GM23338 (cell line): ENCODE data around the gene CCDC102A. TPM values are rescaled to one million over a fixed set of nuclear protein-coding genes. Genes with fewer than 3 reads are reported as not detected.

ENCODE experiments used
- CREB1 ChIP-seq: fragments of 250-450 bp; sonication (Bioruptor Pico); IDR thresholded peaks from 2 replicates; pipeline ENCODE4 v1.5.0; 2020; ENCODE audit warnings: low read depth, mild to moderate bottlenecking, moderate library complexity
- CTCF ChIP-seq, 2 experiments: fragments of 200-600 bp in 1 of 2; sonication (generic) in 1 of 2; conservative IDR thresholded peaks; 2 replicates each; pipeline versions ENCODE4 v1.5.1 to v1.6.1; 2016 to 2017; ENCODE audit warnings: antibody characterized with exemption in 2 of 2, low read depth in 2 of 2, mild to moderate bottlenecking in 2 of 2, moderate library complexity in 1 of 2
- ETS1 ChIP-seq: IDR thresholded peaks from 2 replicates; pipeline ENCODE4 v1.6.1; 2016; ENCODE audit warnings: antibody characterized with exemption
- EZH2 ChIP-seq: fragments of 200-600 bp; sonication (generic); IDR thresholded peaks from one replicate; pipeline ENCODE4 v1.8.0; 2017; ENCODE audit warnings: antibody characterized with exemption, mild to moderate bottlenecking, low read depth; ENCODE audit not compliant: unreplicated experiment
- EZH2phosphoT487 ChIP-seq: fragments of 200-600 bp; sonication (generic); IDR thresholded peaks from one replicate; pipeline ENCODE4 v1.8.1; 2018; ENCODE audit warnings: antibody characterized with exemption; ENCODE audit not compliant: unreplicated experiment
- JUNB ChIP-seq: IDR thresholded peaks from one replicate; pipeline ENCODE4 v1.6.1; 2016; ENCODE audit warnings: antibody characterized with exemption; ENCODE audit not compliant: unreplicated experiment
- NANOG ChIP-seq: IDR thresholded peaks from 2 replicates; pipeline ENCODE4 v1.6.1; 2016; ENCODE audit warnings: antibody characterized with exemption, borderline replicate concordance
- POLR2AphosphoS5 ChIP-seq: IDR thresholded peaks from 2 replicates; pipeline ENCODE4 v1.6.1; 2016; ENCODE audit warnings: antibody characterized with exemption, low read depth
- STAT1 ChIP-seq: IDR thresholded peaks from one replicate; pipeline ENCODE4 v1.6.1; 2016; ENCODE audit warnings: antibody characterized with exemption; ENCODE audit not compliant: unreplicated experiment
- ZNF114 ChIP-seq: fragments of 250-450 bp; sonication (Bioruptor Pico); IDR thresholded peaks from 2 replicates; pipeline ENCODE4 v1.5.0; 2020; ENCODE audit warnings: mild to moderate bottlenecking, moderate library complexity
- ZNF331 ChIP-seq: fragments of 250-450 bp; sonication (Bioruptor Pico); IDR thresholded peaks from 2 replicates; pipeline ENCODE4 v1.5.0; 2020; ENCODE audit warnings: low read depth, mild to moderate bottlenecking, moderate library complexity
- ZNF462 ChIP-seq: fragments of 250-450 bp; sonication (Bioruptor Pico); IDR thresholded peaks from 2 replicates; pipeline ENCODE4 v1.5.0; 2020; ENCODE audit warnings: mild to moderate bottlenecking, moderate library complexity
- polyA plus RNA-seq: library from polyadenylated mRNA; unstranded; fragments of >200 nt; fragmentation: Nextera tagmentation; extraction: Ambion mirVana; gene quantifications from 2 replicates; pipeline ENCODE4 v1.2.1, GENCODE V29; 2016
- total RNA-seq: library from RNA; depleted of rRNA; stranded (reverse); fragments of >200 nt; shearing (Covaris generic); gene quantifications from 2 replicates; pipeline ENCODE4 v1.2.3, GENCODE V29; 2014

CCDC102A gene
- total and polyA plus RNA-seq, 2 experiments from 2014 or later = 2.0 to 5.2 TPM

- TF ChIP-seq ZNF462 (CRISPR knock-in tag) (no peak), POLR2AphosphoS5 (no peak), STAT1 (no peak), CTCF (conservative IDR thresholded peaks at IDR 0.05; ENCODE audit: low read depth in 2 of 2) (no peak), ZNF114 (no peak), JUNB (no peak), EZH2 (no peak), ETS1 (no peak), CREB1 (no peak), EZH2phosphoT487 (no peak), ZNF331 (CRISPR knock-in tag) (no peak), NANOG (no peak)
Observed at GRCh38 chr16:57531635-57532265, 4.6 kb downstream of the CCDC102A start (continued).
